Measurements from ENCODE around the gene SHISAL2A. TPM values are rescaled to one million over a fixed set of nuclear protein-coding genes. Genes with fewer than 3 reads are reported as not detected.

SHISAL2A gene
- total and polyA plus RNA-seq, 2 experiments from 2014 or later, result not detected

GRCh38 chr1:52621950-52622349 is 11.0 kb upstream of the SHISAL2A start:
- H3K9me3 ChIP-seq (ENCODE audit: low read depth), result no peaks in the 10 kb centered on the region
- H3K27me3 ChIP-seq, result no peaks in the 10 kb centered on the region
- no peaks in the 10 kb centered on the region for H3K36me3 ChIP-seq
- TF ChIP-seq, protein P1, sequence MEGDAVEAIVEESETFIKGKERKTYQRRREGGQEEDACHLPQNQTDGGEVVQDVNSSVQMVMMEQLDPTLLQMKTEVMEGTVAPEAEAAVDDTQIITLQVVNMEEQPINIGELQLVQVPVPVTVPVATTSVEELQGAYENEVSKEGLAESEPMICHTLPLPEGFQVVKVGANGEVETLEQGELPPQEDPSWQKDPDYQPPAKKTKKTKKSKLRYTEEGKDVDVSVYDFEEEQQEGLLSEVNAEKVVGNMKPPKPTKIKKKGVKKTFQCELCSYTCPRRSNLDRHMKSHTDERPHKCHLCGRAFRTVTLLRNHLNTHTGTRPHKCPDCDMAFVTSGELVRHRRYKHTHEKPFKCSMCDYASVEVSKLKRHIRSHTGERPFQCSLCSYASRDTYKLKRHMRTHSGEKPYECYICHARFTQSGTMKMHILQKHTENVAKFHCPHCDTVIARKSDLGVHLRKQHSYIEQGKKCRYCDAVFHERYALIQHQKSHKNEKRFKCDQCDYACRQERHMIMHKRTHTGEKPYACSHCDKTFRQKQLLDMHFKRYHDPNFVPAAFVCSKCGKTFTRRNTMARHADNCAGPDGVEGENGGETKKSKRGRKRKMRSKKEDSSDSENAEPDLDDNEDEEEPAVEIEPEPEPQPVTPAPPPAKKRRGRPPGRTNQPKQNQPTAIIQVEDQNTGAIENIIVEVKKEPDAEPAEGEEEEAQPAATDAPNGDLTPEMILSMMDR (IDR thresholded peaks at IDR 0.05; ENCODE audit: low read depth, low read length), result no peak
- H3K4me1 ChIP-seq (ENCODE audit: low read depth), result no peaks in the 10 kb centered on the region
- no peak for DNase-seq (ENCODE audit: low read depth in 1 of 2, low spot score in 1 of 2)
- H3K4me3 ChIP-seq, result no peak overlapping the region
- H3K27ac ChIP-seq, result no peak overlapping the region

DNA sequence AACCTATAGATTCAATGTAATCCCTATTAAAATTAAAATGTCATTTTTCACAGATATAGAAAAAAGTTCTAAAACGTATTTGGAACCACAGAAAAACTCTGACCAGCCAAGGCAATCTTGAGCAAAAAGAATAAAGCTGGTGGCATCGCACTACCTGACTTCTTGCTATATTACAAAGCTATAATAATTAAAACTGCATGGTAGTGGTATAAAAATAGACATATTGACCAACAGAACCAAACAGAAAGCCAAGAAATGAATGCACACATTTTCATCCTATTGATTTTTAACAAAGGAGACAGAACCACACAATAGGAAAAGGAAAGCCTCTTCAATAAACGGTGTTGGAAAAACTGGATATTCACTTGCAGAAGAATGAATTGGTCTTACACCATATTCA is 9.2 kb upstream of the SHISAL2A start:
- no peak overlapping the region for H3K4me3 ChIP-seq
- TF ChIP-seq, protein P1 (IDR thresholded peaks at IDR 0.05; ENCODE audit: low read depth, low read length), result no peak
- no peaks in the 10 kb centered on the region for H3K4me1 ChIP-seq (ENCODE audit: low read depth)
- H3K27me3 ChIP-seq, result no peaks in the 10 kb centered on the region
- no peak for DNase-seq (ENCODE audit: low read depth in 1 of 2, low spot score in 1 of 2)
- H3K9me3 ChIP-seq (ENCODE audit: low read depth), result no peaks in the 10 kb centered on the region
- no peak overlapping the region for H3K27ac ChIP-seq
- H3K36me3 ChIP-seq, result no peaks in the 10 kb centered on the region

- TF ChIP-seq, protein P1 (IDR thresholded peaks at IDR 0.05; ENCODE audit: low read depth, low read length), result no peak
- Histone ChIP-seq H3K4me3 (no peak overlapping the region), H3K9me3 (ENCODE audit: low read depth) (no peaks in the 10 kb centered on the region), H3K4me1 (ENCODE audit: low read depth) (peaks cover 5% of the 10 kb centered on the region), H3K36me3 (no peaks in the 10 kb centered on the region), H3K27me3 (no peaks in the 10 kb centered on the region), H3K27ac (no peak overlapping the region)
- DNase-seq (ENCODE audit: low read depth in 1 of 2, low spot score in 1 of 2), result no peak
These were observed 5.9 kb upstream of the SHISAL2A start for GRCh38 chr1:52627028-52627427.

DNA sequence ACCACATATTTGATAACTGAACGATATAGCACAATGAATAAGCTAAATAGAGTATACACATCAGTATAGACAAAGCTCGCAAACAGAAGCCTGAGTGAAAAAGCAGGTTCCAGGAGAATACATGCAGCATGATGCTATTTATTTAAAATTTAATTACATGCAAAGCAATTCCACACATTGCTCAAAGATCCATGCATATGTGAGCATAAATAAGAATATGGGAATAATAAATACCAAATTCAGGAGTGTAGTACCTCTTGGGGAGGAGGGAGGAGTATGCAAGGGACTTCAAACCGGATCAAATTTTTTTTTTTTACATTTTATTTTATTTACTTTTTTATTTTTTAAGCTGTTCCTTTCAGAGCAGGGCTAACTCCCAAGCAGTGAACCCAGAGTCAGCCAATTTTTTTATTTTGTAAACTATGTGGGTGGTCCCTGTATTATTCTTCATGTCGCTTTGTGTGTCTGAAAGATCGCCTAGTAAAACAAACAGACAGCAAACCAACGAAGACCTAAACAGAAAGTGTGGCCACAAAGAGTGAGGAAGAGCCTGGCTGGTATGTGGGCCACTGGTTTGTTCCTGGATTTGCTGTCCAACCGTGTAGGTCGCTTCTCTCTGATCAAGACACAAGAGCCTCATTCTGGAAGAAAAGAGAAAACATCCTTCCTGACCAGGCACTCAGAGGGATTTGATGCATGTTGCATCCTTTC is 4.2 kb upstream of the SHISAL2A start:
- Histone ChIP-seq H3K27me3 (peaks cover 17% of the 10 kb centered on the region), H3K4me3 (no peak overlapping the region), H3K4me1 (ENCODE audit: low read depth) (peaks cover 5% of the 10 kb centered on the region), H3K36me3 (no peaks in the 10 kb centered on the region), H3K27ac (no peak overlapping the region), H3K9me3 (ENCODE audit: low read depth) (no peaks in the 10 kb centered on the region)
- no peak for DNase-seq (ENCODE audit: low read depth in 1 of 2, low spot score in 1 of 2)
- TF ChIP-seq, protein P1 (IDR thresholded peaks at IDR 0.05; ENCODE audit: low read depth, low read length), result no peak

DNA sequence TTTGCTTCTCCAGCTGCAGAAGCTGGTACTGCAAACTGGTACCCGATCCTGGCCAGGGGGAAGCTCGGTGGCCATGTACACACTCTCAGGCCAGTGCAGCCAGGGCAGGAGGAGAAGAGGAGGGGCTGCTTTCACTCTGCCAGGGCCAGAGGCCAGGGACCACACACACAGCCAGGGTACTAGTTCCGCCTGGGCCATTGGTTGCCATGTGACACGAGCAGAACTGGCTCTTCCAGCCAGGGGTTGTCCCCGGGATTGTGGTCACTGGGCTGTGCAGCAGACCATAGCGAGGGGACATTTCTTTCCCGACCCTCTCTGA is 3.7 kb upstream of the SHISAL2A start:
- no peaks in the 10 kb centered on the region for H3K36me3 ChIP-seq
- TF ChIP-seq, protein P1 (IDR thresholded peaks at IDR 0.05; ENCODE audit: low read depth, low read length), result no peak
- peaks cover 5% of the 10 kb centered on the region for H3K4me1 ChIP-seq (ENCODE audit: low read depth)
- DNase-seq (ENCODE audit: low read depth in 1 of 2, low spot score in 1 of 2), result peak in 1 of 2 donors; percentile 20
- no peak overlapping the region for H3K4me3 ChIP-seq
- H3K27me3 ChIP-seq, result peaks cover 20% of the 10 kb centered on the region
- no peak overlapping the region for H3K27ac ChIP-seq
- no peaks in the 10 kb centered on the region for H3K9me3 ChIP-seq (ENCODE audit: low read depth)
